ENCODE data around the gene XG.
"Not testable (repeated sequence)": the region's sequence is repeated elsewhere in the genome, so short reads cannot be mapped to it uniquely, and the experiment has no call there.

Gene XG

GRCh38 chrX:2712428-2712827 lies 39.4 kb upstream of the XG start:
- no peaks in the 10 kb centered on the region for H3K36me3 ChIP-seq (ENCODE audit: control insufficient read depth, insufficient read depth, low read length)
- WGBS, 2 experiments: 94 to 95% methylated on average over 9 of the region's 9 CpGs
- H3K4me1 ChIP-seq (ENCODE audit: control insufficient read depth, insufficient read depth, low read length): peaks cover 18% of the 10 kb centered on the region
- no peaks in the 10 kb centered on the region for H3K27me3 ChIP-seq (ENCODE audit: control insufficient read depth, insufficient read depth, low read length, poor library complexity, severe bottlenecking)
- H3K9me3 ChIP-seq (ENCODE audit: control insufficient read depth, low read length): no peaks in the 10 kb centered on the region
- no peak overlapping the region for H3K4me3 ChIP-seq (ENCODE audit: insufficient read depth, low read depth, low read length)
- no peak overlapping the region for H3K27ac ChIP-seq (ENCODE audit: insufficient read depth, low read depth, low read length, poor library complexity, severe bottlenecking)

- H3K36me3 ChIP-seq (ENCODE audit: control insufficient read depth, insufficient read depth, low read length): no peaks in the 10 kb centered on the region
- WGBS, 2 experiments: 93 to 95% methylated on average over 13 of the region's 13 CpGs
Observed at GRCh38 chrX:2712890-2713840, 38.7 kb upstream of the XG start.

GRCh38 chrX:2714551-2714950 lies 37.3 kb upstream of the XG start:
- no peak overlapping the region for H3K4me3 ChIP-seq (ENCODE audit: insufficient read depth, low read depth, low read length)
- no peaks in the 10 kb centered on the region for H3K9me3 ChIP-seq (ENCODE audit: control insufficient read depth, low read length)
- no peaks in the 10 kb centered on the region for H3K36me3 ChIP-seq (ENCODE audit: control insufficient read depth, insufficient read depth, low read length)
- H3K27me3 ChIP-seq (ENCODE audit: control insufficient read depth, insufficient read depth, low read length, poor library complexity, severe bottlenecking): no peaks in the 10 kb centered on the region
- WGBS, 2 experiments: 97% methylated on average over 5 to 6 of the region's 6 CpGs
- H3K27ac ChIP-seq (ENCODE audit: insufficient read depth, low read depth, low read length, poor library complexity, severe bottlenecking): no peak overlapping the region
- H3K4me1 ChIP-seq (ENCODE audit: control insufficient read depth, insufficient read depth, low read length): peaks cover 10% of the 10 kb centered on the region

More at GRCh38 chrX:2712890-2713840, 38.7 kb upstream of the XG start:
- Histone ChIP-seq H3K27ac (ENCODE audit: insufficient read depth, low read depth, low read length, poor library complexity, severe bottlenecking) (no peak overlapping the region), H3K4me1 (ENCODE audit: control insufficient read depth, insufficient read depth, low read length) (peaks cover 12% of the 10 kb centered on the region), H3K4me3 (ENCODE audit: insufficient read depth, low read depth, low read length) (no peak overlapping the region), H3K9me3 (ENCODE audit: control insufficient read depth, low read length) (no peaks in the 10 kb centered on the region), H3K27me3 (ENCODE audit: control insufficient read depth, insufficient read depth, low read length, poor library complexity, severe bottlenecking) (no peaks in the 10 kb centered on the region)

- Histone ChIP-seq H3K36me3 (ENCODE audit: control insufficient read depth, insufficient read depth, low read length) (no peaks in the 10 kb centered on the region), H3K4me1 (ENCODE audit: control insufficient read depth, insufficient read depth, low read length) (peaks cover 4% of the 10 kb centered on the region), H3K9me3 (ENCODE audit: control insufficient read depth, low read length) (no peaks in the 10 kb centered on the region), H3K4me3 (ENCODE audit: insufficient read depth, low read depth, low read length) (no peak overlapping the region), H3K27me3 (ENCODE audit: control insufficient read depth, insufficient read depth, low read length, poor library complexity, severe bottlenecking) (no peaks in the 10 kb centered on the region), H3K27ac (ENCODE audit: insufficient read depth, low read depth, low read length, poor library complexity, severe bottlenecking) (no peak overlapping the region)
- 87 to 91% methylated on average over 11 of the region's 11 CpGs for WGBS, 2 experiments
Observed at GRCh38 chrX:2715066-2715600, 36.7 kb upstream of the XG start.

GRCh38 chrX:2717312-2717711 lies 34.5 kb upstream of the XG start:
- Histone ChIP-seq H3K27me3 (ENCODE audit: control insufficient read depth, insufficient read depth, low read length, poor library complexity, severe bottlenecking) (no peaks in the 10 kb centered on the region), H3K4me1 (ENCODE audit: control insufficient read depth, insufficient read depth, low read length) (no peaks in the 10 kb centered on the region), H3K27ac (ENCODE audit: insufficient read depth, low read depth, low read length, poor library complexity, severe bottlenecking) (no peak overlapping the region), H3K9me3 (ENCODE audit: control insufficient read depth, low read length) (no peaks in the 10 kb centered on the region), H3K4me3 (ENCODE audit: insufficient read depth, low read depth, low read length) (no peak overlapping the region), H3K36me3 (ENCODE audit: control insufficient read depth, insufficient read depth, low read length) (peaks cover 11% of the 10 kb centered on the region)
- 87 to 92% methylated on average over 5 of the region's 5 CpGs for WGBS, 2 experiments

- H3K36me3 ChIP-seq (ENCODE audit: control insufficient read depth, insufficient read depth, low read length): peaks cover 24% of the 10 kb centered on the region
Observed at GRCh38 chrX:2718821-2719220, 33.0 kb upstream of the XG start.

GRCh38 chrX:2719774-2720447 lies 31.9 kb upstream of the XG start:
- Histone ChIP-seq H3K9me3 (ENCODE audit: control insufficient read depth, low read length) (no peaks in the 10 kb centered on the region), H3K4me1 (ENCODE audit: control insufficient read depth, insufficient read depth, low read length) (no peaks in the 10 kb centered on the region), H3K27ac (ENCODE audit: insufficient read depth, low read depth, low read length, poor library complexity, severe bottlenecking) (no peak overlapping the region), H3K27me3 (ENCODE audit: control insufficient read depth, insufficient read depth, low read length, poor library complexity, severe bottlenecking) (no peaks in the 10 kb centered on the region), H3K4me3 (ENCODE audit: insufficient read depth, low read depth, low read length) (no peak overlapping the region), H3K36me3 (ENCODE audit: control insufficient read depth, insufficient read depth, low read length) (peaks cover 24% of the 10 kb centered on the region)
- 95 to 98% methylated on average over 10 of the region's 10 CpGs for WGBS, 2 experiments

More at GRCh38 chrX:2718821-2719220, 33.0 kb upstream of the XG start:
- Histone ChIP-seq H3K9me3 (ENCODE audit: control insufficient read depth, low read length) (no peaks in the 10 kb centered on the region), H3K27me3 (ENCODE audit: control insufficient read depth, insufficient read depth, low read length, poor library complexity, severe bottlenecking) (no peaks in the 10 kb centered on the region), H3K4me1 (ENCODE audit: control insufficient read depth, insufficient read depth, low read length) (no peaks in the 10 kb centered on the region), H3K27ac (ENCODE audit: insufficient read depth, low read depth, low read length, poor library complexity, severe bottlenecking) (no peak overlapping the region), H3K4me3 (ENCODE audit: insufficient read depth, low read depth, low read length) (no peak overlapping the region)
- WGBS, 2 experiments: 97 to 100% methylated on average over 2 of the region's 2 CpGs

GRCh38 chrX:2723286-2723879 lies 28.5 kb upstream of the XG start:
- Histone ChIP-seq H3K27ac (ENCODE audit: insufficient read depth, low read depth, low read length, poor library complexity, severe bottlenecking) (no peak overlapping the region), H3K4me3 (ENCODE audit: insufficient read depth, low read depth, low read length) (no peak overlapping the region), H3K9me3 (ENCODE audit: control insufficient read depth, low read length) (no peaks in the 10 kb centered on the region), H3K36me3 (ENCODE audit: control insufficient read depth, insufficient read depth, low read length) (peaks cover 26% of the 10 kb centered on the region), H3K27me3 (ENCODE audit: control insufficient read depth, insufficient read depth, low read length, poor library complexity, severe bottlenecking) (no peaks in the 10 kb centered on the region), H3K4me1 (ENCODE audit: control insufficient read depth, insufficient read depth, low read length) (no peaks in the 10 kb centered on the region)
- 96 to 97% methylated on average over 19 to 20 of the region's 20 CpGs for WGBS, 2 experiments

- H3K27ac ChIP-seq (ENCODE audit: insufficient read depth, low read depth, low read length, poor library complexity, severe bottlenecking); H3K27me3 ChIP-seq (ENCODE audit: control insufficient read depth, insufficient read depth, low read length, poor library complexity, severe bottlenecking); H3K9me3 ChIP-seq (ENCODE audit: control insufficient read depth, low read length); H3K4me3 ChIP-seq (ENCODE audit: insufficient read depth, low read depth, low read length); H3K4me1 ChIP-seq (ENCODE audit: control insufficient read depth, insufficient read depth, low read length): not testable (repeated sequence)
- H3K36me3 ChIP-seq (ENCODE audit: control insufficient read depth, insufficient read depth, low read length): peaks cover 17% of the 10 kb centered on the region
- 91 to 98% methylated on average over 11 of the region's 11 CpGs for whole genome bisulfite sequencing, 2 experiments
Observed at GRCh38 chrX:2727264-2727663, 24.6 kb upstream of the XG start.

- Histone ChIP-seq H3K4me3 (ENCODE audit: insufficient read depth, low read depth, low read length) (no peak overlapping the region), H3K27me3 (ENCODE audit: control insufficient read depth, insufficient read depth, low read length, poor library complexity, severe bottlenecking) (no peaks in the 10 kb centered on the region), H3K36me3 (ENCODE audit: control insufficient read depth, insufficient read depth, low read length) (peaks cover 9% of the 10 kb centered on the region), H3K4me1 (ENCODE audit: control insufficient read depth, insufficient read depth, low read length) (no peaks in the 10 kb centered on the region), H3K9me3 (ENCODE audit: control insufficient read depth, low read length) (no peaks in the 10 kb centered on the region), H3K27ac (ENCODE audit: insufficient read depth, low read depth, low read length, poor library complexity, severe bottlenecking) (no peak overlapping the region)
- 92 to 93% methylated on average over 9 of the region's 9 CpGs for WGBS, 2 experiments
Observed at GRCh38 chrX:2732076-2732475, 19.8 kb upstream of the XG start.
